NOMO-1 treated with dmso at 0.1 percent for 144 hours (cell line): ENCODE measurements around the gene PPP2R5B.

Experiments used
- DNase-seq: peaks from one replicate; lab custom pipeline; 2025; ENCODE audit not compliant: unreplicated experiment; lab: John Stamatoyannopoulos, UW

The PPP2R5B gene

GRCh38 chr11:64906314-64906635 is 18.2 kb upstream of the PPP2R5B start:
- no peak for DNase-seq

- DNase-seq, result no peak
Measured at GRCh38 chr11:64908766-64909165, 15.7 kb upstream of the PPP2R5B start.

- DNase-seq, result no peak
Measured at GRCh38 chr11:64909653-64910343, 14.7 kb upstream of the PPP2R5B start.

GRCh38 chr11:64910451-64911093 is 13.9 kb upstream of the PPP2R5B start:
- no peak for DNase-seq

- no peak for DNase-seq
Measured at GRCh38 chr11:64911142-64911541, 13.3 kb upstream of the PPP2R5B start.

- DNase-seq, result no peak
Measured at GRCh38 chr11:64911689-64912088, 12.8 kb upstream of the PPP2R5B start.

GRCh38 chr11:64913171-64913727 is 11.2 kb upstream of the PPP2R5B start:
- no peak for DNase-seq

- no peak for DNase-seq
Measured at GRCh38 chr11:64914123-64914522, 10.4 kb upstream of the PPP2R5B start.

GRCh38 chr11:64915376-64915887 is 9.1 kb upstream of the PPP2R5B start:
- DNase-seq, result no peak

GRCh38 chr11:64916040-64916774 is 8.3 kb upstream of the PPP2R5B start:
- peak; percentile 46 for DNase-seq

- DNase-seq, result peak; percentile 99
Measured at GRCh38 chr11:64916775-64917662, 7.5 kb upstream of the PPP2R5B start, which contains the start of gene ATG2A. Gene ATG2A (minus strand): TSS chr11:64917209. CDS start chr11:64917135, 74 bp downstream.

GRCh38 chr11:64917663-64917995 is 6.9 kb upstream of the PPP2R5B start:
- DNase-seq, result no peak

- DNase-seq, result peak; percentile 31
Measured at GRCh38 chr11:64918017-64918416, 6.5 kb upstream of the PPP2R5B start.

- no peak for DNase-seq
Measured at GRCh38 chr11:64919627-64920026, 4.9 kb upstream of the PPP2R5B start.

- DNase-seq, result no peak
Measured at GRCh38 chr11:64920124-64920523, 4.4 kb upstream of the PPP2R5B start.

GRCh38 chr11:64921384-64921783 is 3.1 kb upstream of the PPP2R5B start:
- no peak for DNase-seq

- DNase-seq, result no peak
Measured at GRCh38 chr11:64923151-64923661, 1.3 kb upstream of the PPP2R5B start.

- DNase-seq, result no peak
Measured at GRCh38 chr11:64924910-64925284, 408 bp downstream of the PPP2R5B start.

GRCh38 chr11:64925536-64926436 is 1.3 kb downstream of the PPP2R5B start:
- DNase-seq, result no peak

GRCh38 chr11:64926689-64927088 is 2.2 kb downstream of the PPP2R5B start:
- DNase-seq, result no peak
